PC-3 (cell line): ENCODE measurements around the gene CYTH1. TPM values are rescaled to one million over a fixed set of nuclear protein-coding genes. Genes with fewer than 3 reads are reported as not detected.

Source experiments
- ATAC-seq: fragments of 200-7000 bp; cut with Tn5 transposase; 2 replicates; pipeline ENCODE4 v1.9.1; 2020; ENCODE audit warnings: mild to moderate bottlenecking, moderate library complexity
- BruUV-seq: library from RNA; stranded (reverse); fragments of 400-500 nt; replicated peaks from 2 replicates; lab custom pipeline; 2021; lab: Mats Ljungman, UMichigan
- CTCF ChIA-PET: fragments of 300-600 bp; sonication (Branson Sonifier 250); formaldehyde crosslinking; loops from one replicate; lab custom pipeline; 2022; ENCODE audit warnings: antibody characterized with exemption; lab: Charles Lee
- POLR2A ChIA-PET: fragments of 300-600 bp; sonication (Branson Sonifier 250); formaldehyde crosslinking; loops from one replicate; lab custom pipeline; 2022; ENCODE audit warnings: antibody characterized with exemption; ENCODE audit not compliant: unreplicated experiment; lab: Charles Lee
- DNase-seq: peaks from one replicate; pipeline ENCODE4 v3.0.0-alpha.2; 2015
- H2AFZ ChIP-seq: fragments of 300-600 bp; sonication (generic); 2 replicates; pipeline ENCODE4 v1.6.0; 2016; ENCODE audit warnings: antibody characterized with exemption, low read length
- H3F3A ChIP-seq: fragments of 300-600 bp; sonication (generic); one replicate; pipeline ENCODE4 v1.6.0; 2017; ENCODE audit warnings: antibody characterized with exemption, low read length, control low read depth, mild to moderate bottlenecking; ENCODE audit not compliant: unreplicated experiment
- H3K27ac ChIP-seq: fragments of 300-600 bp; sonication (generic); 2 replicates; pipeline ENCODE4 v1.5.1; 2016; ENCODE audit warnings: mild to moderate bottlenecking, low read length
- H3K27me3 ChIP-seq: fragments of 300-600 bp; sonication (generic); 2 replicates; pipeline ENCODE4 v1.6.1; 2016; ENCODE audit warnings: low read length, mixed read lengths
- H3K36me3 ChIP-seq: fragments of 300-600 bp; sonication (generic); 2 replicates; pipeline ENCODE4 v1.6.1; 2016; ENCODE audit warnings: low read depth, mixed run types, low read length, mixed read lengths
- H3K4me1 ChIP-seq: fragments of 300-600 bp; sonication (generic); 2 replicates; pipeline ENCODE4 v1.5.1; 2016; ENCODE audit warnings: low read length; ENCODE audit not compliant: insufficient read depth
- H3K4me2 ChIP-seq: fragments of 300-600 bp; sonication (generic); 2 replicates; pipeline ENCODE4 v1.6.0; 2016; ENCODE audit warnings: low read length
- H3K4me3 ChIP-seq: fragments of 300-600 bp; sonication (generic); 2 replicates; pipeline ENCODE4 v1.5.1; 2016; ENCODE audit warnings: mild to moderate bottlenecking, low read length, mixed read lengths
- H3K79me2 ChIP-seq: fragments of 300-600 bp; sonication (generic); 2 replicates; pipeline ENCODE4 v1.6.1; 2017; ENCODE audit warnings: low read length, mixed read lengths
- H3K9ac ChIP-seq: fragments of 300-600 bp; sonication (generic); 2 replicates; pipeline ENCODE4 v1.6.0; 2016; ENCODE audit warnings: mild to moderate bottlenecking, low read length
- H3K9me2 ChIP-seq: fragments of 300-600 bp; sonication (generic); replicated peaks from 2 replicates; pipeline ENCODE4 v1.6.1; 2016; ENCODE audit warnings: mixed run types, low read length, mixed read lengths
- H3K9me3 ChIP-seq: fragments of 300-600 bp; sonication (generic); 2 replicates; pipeline ENCODE4 v1.6.1; 2016; ENCODE audit warnings: low read length, mixed read lengths
- H4K20me1 ChIP-seq: fragments of 300-600 bp; sonication (generic); 2 replicates; pipeline ENCODE4 v1.6.1; 2016; ENCODE audit warnings: low read length, mixed read lengths
- EZH2 ChIP-seq: fragments of 300-600 bp; sonication (generic); IDR thresholded peaks from one replicate; pipeline ENCODE4 v1.6.1; 2017; ENCODE audit warnings: antibody characterized with exemption, mild to moderate bottlenecking, low read length; ENCODE audit not compliant: unreplicated experiment
- EZH2phosphoT487 ChIP-seq: fragments of 300-600 bp; sonication (generic); IDR thresholded peaks from 2 replicates; pipeline ENCODE4 v1.6.1; 2018; ENCODE audit warnings: mild to moderate bottlenecking, antibody characterized with exemption, low read length, borderline replicate concordance
- intact Hi-C: fragments of 100-400 bp; cut with micrococcal nuclease; formaldehyde crosslinking; loops from 2 replicates; pipeline ENCODE4 v1.9.0; 2023
- total RNA-seq: library from RNA; depleted of rRNA; stranded (reverse); fragments of >200 nt; gene quantifications from 2 replicates; pipeline ENCODE4 v1.2.3, GENCODE V29; 2014
- TF ChIP-seq, protein P1 (sequence below): fragments of 300-600 bp; sonication (generic); conservative IDR thresholded peaks from 2 replicates; pipeline ENCODE4 v1.5.1; 2017; ENCODE audit warnings: antibody characterized with exemption, low read depth, mild to moderate bottlenecking, low read length

Gene CYTH1
- total RNA-seq, 1 experiment from 2014 or later = 29.7 TPM

DNA sequence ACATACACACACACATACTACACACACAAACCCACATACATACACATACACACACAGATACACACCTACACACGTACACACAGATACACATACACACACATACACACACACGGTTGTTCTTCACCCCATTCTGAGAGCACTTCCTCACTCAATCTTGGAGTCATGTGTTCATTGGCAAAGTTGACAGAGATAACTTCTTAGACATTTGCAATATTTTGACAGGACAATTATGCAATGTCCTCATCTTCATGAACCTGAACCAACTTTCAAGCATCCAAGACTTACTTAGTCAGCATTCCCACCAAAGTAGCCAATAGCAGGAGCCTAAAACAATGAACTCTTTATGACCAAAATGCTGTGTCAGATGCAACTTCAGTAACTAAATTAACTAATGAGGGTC, 127.7 kb downstream of the CYTH1 start:
- CTCF ChIA-PET = no interaction called here
- H3K27ac ChIP-seq = no peak overlapping the region

GRCh38 chr17:78653382-78653781, 128.7 kb downstream of the CYTH1 start:
- Histone ChIP-seq H3F3A (no peaks in the 10 kb centered on the region), H3K4me3 (no peak overlapping the region), H3K27me3 (peaks cover 18% of the 10 kb centered on the region; the same call in 1 of the 2 replicates), H3K9me3 (no peaks in the 10 kb centered on the region), H3K9me2 (no peaks in the 10 kb centered on the region), H3K9ac (no peak overlapping the region), H3K36me3 (no peaks in the 10 kb centered on the region), H2AFZ (no peak overlapping the region), H3K4me1 (no peaks in the 10 kb centered on the region), H3K79me2 (no peaks in the 10 kb centered on the region), H3K27ac (no peak overlapping the region), H3K4me2 (no peak overlapping the region), H4K20me1 (no peaks in the 10 kb centered on the region)
- POLR2A ChIA-PET = no interaction called here
- intact Hi-C loops = no loop called here
- CTCF ChIA-PET = no interaction called here
- DNase-seq (peak; percentile 58), ATAC-seq (peak; percentile 46)
- TF ChIP-seq, protein P1, sequence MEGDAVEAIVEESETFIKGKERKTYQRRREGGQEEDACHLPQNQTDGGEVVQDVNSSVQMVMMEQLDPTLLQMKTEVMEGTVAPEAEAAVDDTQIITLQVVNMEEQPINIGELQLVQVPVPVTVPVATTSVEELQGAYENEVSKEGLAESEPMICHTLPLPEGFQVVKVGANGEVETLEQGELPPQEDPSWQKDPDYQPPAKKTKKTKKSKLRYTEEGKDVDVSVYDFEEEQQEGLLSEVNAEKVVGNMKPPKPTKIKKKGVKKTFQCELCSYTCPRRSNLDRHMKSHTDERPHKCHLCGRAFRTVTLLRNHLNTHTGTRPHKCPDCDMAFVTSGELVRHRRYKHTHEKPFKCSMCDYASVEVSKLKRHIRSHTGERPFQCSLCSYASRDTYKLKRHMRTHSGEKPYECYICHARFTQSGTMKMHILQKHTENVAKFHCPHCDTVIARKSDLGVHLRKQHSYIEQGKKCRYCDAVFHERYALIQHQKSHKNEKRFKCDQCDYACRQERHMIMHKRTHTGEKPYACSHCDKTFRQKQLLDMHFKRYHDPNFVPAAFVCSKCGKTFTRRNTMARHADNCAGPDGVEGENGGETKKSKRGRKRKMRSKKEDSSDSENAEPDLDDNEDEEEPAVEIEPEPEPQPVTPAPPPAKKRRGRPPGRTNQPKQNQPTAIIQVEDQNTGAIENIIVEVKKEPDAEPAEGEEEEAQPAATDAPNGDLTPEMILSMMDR = no peak
- TF ChIP-seq EZH2phosphoT487 (no peak), EZH2 (no peak)
- no TSS peak for BruUV-seq

More for the DNA sequence above, 127.7 kb downstream of the CYTH1 start:
- TF ChIP-seq EZH2phosphoT487 (no peak), EZH2 (no peak)
- TF ChIP-seq, protein P1 = no peak
- Histone ChIP-seq H3F3A (no peaks in the 10 kb centered on the region), H3K4me2 (no peak overlapping the region), H3K9me2 (no peaks in the 10 kb centered on the region), H3K27me3 (peaks cover 13% of the 10 kb centered on the region; the same call in 1 of the 2 replicates), H3K36me3 (no peaks in the 10 kb centered on the region), H3K4me3 (no peak overlapping the region), H3K79me2 (no peaks in the 10 kb centered on the region), H3K9ac (no peak overlapping the region), H2AFZ (no peak overlapping the region), H3K9me3 (no peaks in the 10 kb centered on the region), H4K20me1 (no peaks in the 10 kb centered on the region), H3K4me1 (no peaks in the 10 kb centered on the region)
- ATAC-seq (no peak), DNase-seq (no peak)
- intact Hi-C loops = no loop called here
- no TSS peak for BruUV-seq
- POLR2A ChIA-PET = no interaction called here

DNA sequence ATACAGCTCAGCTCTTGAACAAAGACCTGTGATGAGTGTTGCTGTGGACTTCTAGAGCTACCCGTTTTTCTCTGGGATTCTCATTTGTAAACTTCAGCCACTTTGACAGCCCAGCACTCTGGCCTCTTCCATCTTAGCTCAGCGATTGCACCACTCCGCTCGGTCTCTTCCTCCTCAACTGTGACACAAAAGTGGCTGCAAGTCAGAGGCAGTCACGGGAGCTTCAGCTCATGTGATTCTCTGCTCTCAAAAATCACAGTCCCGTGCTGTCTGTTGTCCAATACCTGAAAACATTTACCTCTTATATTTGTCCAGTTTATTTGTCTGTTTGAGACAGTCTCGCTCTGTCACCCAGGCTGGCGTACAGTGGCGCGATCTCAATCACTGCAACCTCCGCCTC, 129.2 kb downstream of the CYTH1 start:
- Histone ChIP-seq H3K9me3 (no peaks in the 10 kb centered on the region), H3K79me2 (no peaks in the 10 kb centered on the region), H3K36me3 (no peaks in the 10 kb centered on the region), H3K4me2 (no peak overlapping the region), H3K4me1 (no peaks in the 10 kb centered on the region), H2AFZ (no peak overlapping the region), H3K27ac (no peak overlapping the region), H3F3A (no peaks in the 10 kb centered on the region), H4K20me1 (no peaks in the 10 kb centered on the region), H3K9ac (no peak overlapping the region), H3K9me2 (no peaks in the 10 kb centered on the region), H3K4me3 (no peak overlapping the region), H3K27me3 (peaks cover 21% of the 10 kb centered on the region; the same call in 1 of the 2 replicates)
- no peak for DNase-seq
- TF ChIP-seq EZH2 (no peak), EZH2phosphoT487 (no peak)
- TF ChIP-seq, protein P1 = no peak
- no TSS peak for BruUV-seq
- intact Hi-C loops = no loop called here
- no peak for ATAC-seq
- ChIA-PET POLR2A (no interaction called here), CTCF (no interaction called here)
